Body of pancreas (tissue), 4 donors: Measurements from ENCODE around the gene CDC45.

Experiments
- POLR2A ChIP-seq, 3 donors: fragments of 450-650 bp; IDR thresholded peaks; one replicate each; pipeline ENCODE4 v1.6.1; 2016; ENCODE audit warnings: antibody characterized with exemption in 3 of 3, mild to moderate bottlenecking in 2 of 3
- TF ChIP-seq, protein P1 (sequence below), 7 experiments: fragments of 450-650 bp in 4 of 7; fragments of 200-600 bp in 3 of 7; sonication (generic) in 3 of 7; IDR thresholded peaks; one replicate each; pipeline ENCODE4 v1.5.1; 2016 to 2019; ENCODE audit warnings: antibody characterized with exemption in 7 of 7

DNA sequence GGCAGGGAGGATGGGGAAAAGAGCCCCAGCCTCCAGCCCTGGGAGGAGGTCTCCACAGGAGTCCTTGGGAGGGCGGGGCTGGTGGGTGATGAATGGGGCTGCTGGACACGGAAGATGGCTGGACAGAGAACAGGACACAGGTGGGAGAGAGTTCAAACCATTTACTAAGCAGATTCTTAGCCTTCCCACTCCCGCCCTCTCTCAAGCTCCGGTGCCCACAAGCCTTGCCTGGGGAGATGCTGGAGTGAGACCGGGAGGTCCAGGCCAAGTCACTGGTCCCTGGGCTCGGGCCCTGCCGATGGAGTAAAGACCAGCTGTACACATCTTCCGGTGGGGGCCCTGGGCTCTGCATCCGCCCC is 43.1 kb downstream of the CDC45 start:
- TF ChIP-seq, protein P1, sequence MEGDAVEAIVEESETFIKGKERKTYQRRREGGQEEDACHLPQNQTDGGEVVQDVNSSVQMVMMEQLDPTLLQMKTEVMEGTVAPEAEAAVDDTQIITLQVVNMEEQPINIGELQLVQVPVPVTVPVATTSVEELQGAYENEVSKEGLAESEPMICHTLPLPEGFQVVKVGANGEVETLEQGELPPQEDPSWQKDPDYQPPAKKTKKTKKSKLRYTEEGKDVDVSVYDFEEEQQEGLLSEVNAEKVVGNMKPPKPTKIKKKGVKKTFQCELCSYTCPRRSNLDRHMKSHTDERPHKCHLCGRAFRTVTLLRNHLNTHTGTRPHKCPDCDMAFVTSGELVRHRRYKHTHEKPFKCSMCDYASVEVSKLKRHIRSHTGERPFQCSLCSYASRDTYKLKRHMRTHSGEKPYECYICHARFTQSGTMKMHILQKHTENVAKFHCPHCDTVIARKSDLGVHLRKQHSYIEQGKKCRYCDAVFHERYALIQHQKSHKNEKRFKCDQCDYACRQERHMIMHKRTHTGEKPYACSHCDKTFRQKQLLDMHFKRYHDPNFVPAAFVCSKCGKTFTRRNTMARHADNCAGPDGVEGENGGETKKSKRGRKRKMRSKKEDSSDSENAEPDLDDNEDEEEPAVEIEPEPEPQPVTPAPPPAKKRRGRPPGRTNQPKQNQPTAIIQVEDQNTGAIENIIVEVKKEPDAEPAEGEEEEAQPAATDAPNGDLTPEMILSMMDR (IDR thresholded peaks at IDR 0.05) = no peak
- no peak for TF ChIP-seq POLR2A (IDR thresholded peaks at IDR 0.05)
